Measurements from ENCODE around the gene GABARAPL1.
A peak's percentile ranks its signal among the peaks of the same experiment; 100 is the strongest.

GABARAPL1 gene

GRCh38 chr12:10234562-10234961 is 21.9 kb downstream of the GABARAPL1 start:
- no peak for DNase-seq (ENCODE audit: low read depth)

GRCh38 chr12:10235761-10236631 is 23.3 kb downstream of the GABARAPL1 start:
- DNase-seq (ENCODE audit: low read depth) = peak; percentile 31

- no peak for DNase-seq (ENCODE audit: low read depth)
Measured at GRCh38 chr12:10236720-10237119, 24.0 kb downstream of the GABARAPL1 start.

- DNase-seq (ENCODE audit: low read depth) = no peak
Measured at GRCh38 chr12:10238526-10238925, 25.8 kb downstream of the GABARAPL1 start.

GRCh38 chr12:10241290-10241689 is 28.6 kb downstream of the GABARAPL1 start:
- no peak for DNase-seq (ENCODE audit: low read depth)

GRCh38 chr12:10241727-10242126 is 29.1 kb downstream of the GABARAPL1 start:
- no peak for DNase-seq (ENCODE audit: low read depth)

GRCh38 chr12:10242539-10242938 is 29.9 kb downstream of the GABARAPL1 start:
- no peak for DNase-seq (ENCODE audit: low read depth)

GRCh38 chr12:10243818-10244520 is 31.3 kb downstream of the GABARAPL1 start:
- DNase-seq (ENCODE audit: low read depth) = peak; percentile 17

- no peak for DNase-seq (ENCODE audit: low read depth)
Measured at GRCh38 chr12:10247436-10248058, 34.9 kb downstream of the GABARAPL1 start.

- DNase-seq (ENCODE audit: low read depth) = no peak
Measured at GRCh38 chr12:10249690-10250455, 37.2 kb downstream of the GABARAPL1 start.

GRCh38 chr12:10251669-10252068 is 39.0 kb downstream of the GABARAPL1 start:
- DNase-seq (ENCODE audit: low read depth) = no peak

GRCh38 chr12:10252201-10252600 is 39.5 kb downstream of the GABARAPL1 start:
- no peak for DNase-seq (ENCODE audit: low read depth)

- no peak for DNase-seq (ENCODE audit: low read depth)
Measured at GRCh38 chr12:10256064-10256463, 43.4 kb downstream of the GABARAPL1 start.

- no peak for DNase-seq (ENCODE audit: low read depth)
Measured at GRCh38 chr12:10260927-10261326, 48.2 kb downstream of the GABARAPL1 start.

- DNase-seq (ENCODE audit: low read depth) = no peak
Measured at GRCh38 chr12:10268037-10268436, 55.4 kb downstream of the GABARAPL1 start.

GRCh38 chr12:10272467-10272866 is 59.8 kb downstream of the GABARAPL1 start:
- DNase-seq (ENCODE audit: low read depth) = no peak

Data from stimulated activated CD8-positive, alpha-beta memory T cell treated with anti-CD3 and anti-CD28 coated beads, Interleukin-12 subunit alpha, Interleukin-12 subunit beta, amount 100 ng/mL, for 1 hour (primary cell).